ENCODE results near the gene TMPRSS4.

DNA sequence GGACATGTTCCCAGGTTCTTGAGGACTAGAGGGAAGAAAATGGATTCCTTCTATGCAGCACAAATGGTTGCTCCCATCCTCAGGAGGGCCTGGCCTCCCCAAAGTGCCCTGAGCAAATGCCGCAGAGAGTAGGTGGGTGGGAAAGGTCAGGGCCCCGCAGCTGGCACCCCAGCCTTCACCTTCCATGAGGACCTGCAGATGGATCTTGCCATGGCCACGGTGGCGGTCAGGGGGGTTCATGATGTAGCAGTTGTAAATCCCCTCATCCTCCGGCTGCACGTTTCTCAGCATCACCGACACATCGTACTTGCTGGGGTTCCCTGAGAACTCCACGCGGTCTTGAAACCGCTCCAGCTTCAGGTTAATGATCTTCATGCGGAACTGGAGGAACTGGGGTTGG lies 91.0 kb downstream of the TMPRSS4 start:
- TF ChIP-seq, protein P1, sequence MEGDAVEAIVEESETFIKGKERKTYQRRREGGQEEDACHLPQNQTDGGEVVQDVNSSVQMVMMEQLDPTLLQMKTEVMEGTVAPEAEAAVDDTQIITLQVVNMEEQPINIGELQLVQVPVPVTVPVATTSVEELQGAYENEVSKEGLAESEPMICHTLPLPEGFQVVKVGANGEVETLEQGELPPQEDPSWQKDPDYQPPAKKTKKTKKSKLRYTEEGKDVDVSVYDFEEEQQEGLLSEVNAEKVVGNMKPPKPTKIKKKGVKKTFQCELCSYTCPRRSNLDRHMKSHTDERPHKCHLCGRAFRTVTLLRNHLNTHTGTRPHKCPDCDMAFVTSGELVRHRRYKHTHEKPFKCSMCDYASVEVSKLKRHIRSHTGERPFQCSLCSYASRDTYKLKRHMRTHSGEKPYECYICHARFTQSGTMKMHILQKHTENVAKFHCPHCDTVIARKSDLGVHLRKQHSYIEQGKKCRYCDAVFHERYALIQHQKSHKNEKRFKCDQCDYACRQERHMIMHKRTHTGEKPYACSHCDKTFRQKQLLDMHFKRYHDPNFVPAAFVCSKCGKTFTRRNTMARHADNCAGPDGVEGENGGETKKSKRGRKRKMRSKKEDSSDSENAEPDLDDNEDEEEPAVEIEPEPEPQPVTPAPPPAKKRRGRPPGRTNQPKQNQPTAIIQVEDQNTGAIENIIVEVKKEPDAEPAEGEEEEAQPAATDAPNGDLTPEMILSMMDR (IDR thresholded peaks at IDR 0.05; ENCODE audit: low read depth, low read length, missing input control): no peak
- no peak for TF ChIP-seq FOXA1 (IDR thresholded peaks at IDR 0.05)
- TF ChIP-seq SP1 (IDR thresholded peaks at IDR 0.05): no peak
